ENCODE measurements around the gene ADAP1. TPM values are rescaled to one million over a fixed set of nuclear protein-coding genes. Genes with fewer than 3 reads are reported as not detected.

Gene ADAP1
- total and polyA plus RNA-seq, 12 donors: 2.3 to 14.9 (median 9.7) TPM

GRCh38 chr7:908159-908581 lies 46.3 kb downstream of the ADAP1 start:
- no peak for TF ChIP-seq CTCF (IDR thresholded peaks at IDR 0.05)
- Histone ChIP-seq H3K36me3 (no peaks in the 10 kb centered on the region), H3K9me3 (no peaks in the 10 kb centered on the region), H3K27ac (peak overlapping the region in 2 of 10 donors; percentile 44 to 85), H3K4me1 (peaks cover 0 to 36% (median 6%) of the 10 kb centered on the region in 9 donors), H3K4me3 (peak overlapping the region in 1 of 10 donors; percentile 48), H3K27me3 (peaks cover 0 to 25% (median 11%) of the 10 kb centered on the region in 7 donors)
- intact Hi-C loops (cut with DNase I): loop anchor here in 1 of 10 donors (2.0 kb wide), 1 partner anchor 47 kb away; the partner anchor contains the start of gene ADAP1
- WGBS, 2 donors: 86 to 88% methylated on average over 12 of the region's 12 CpGs
- peak in 1 of 8 donors; percentile 18 for ATAC-seq
- no peak for DNase-seq

GRCh38 chr7:907158-907980 lies 47.1 kb downstream of the ADAP1 start:
- Histone ChIP-seq H3K4me3 (no peak overlapping the region), H3K36me3 (no peaks in the 10 kb centered on the region), H3K9me3 (no peaks in the 10 kb centered on the region), H3K27me3 (peaks cover 0 to 28% (median 11%) of the 10 kb centered on the region in 7 donors), H3K4me1 (peaks cover 0 to 36% (median 6%) of the 10 kb centered on the region in 9 donors), H3K27ac (no peak overlapping the region)
- 71 to 72% methylated on average over 49 of the region's 49 CpGs for WGBS, 2 donors
- peak in 1 of 2 donors; percentile 43 for DNase-seq
- no peak for TF ChIP-seq CTCF (IDR thresholded peaks at IDR 0.05)
- intact Hi-C loops (cut with DNase I): no loop called here
- peak in 4 of 8 donors; percentile 5 to 72 (median 22) for ATAC-seq

- Histone ChIP-seq H3K27ac (no peak overlapping the region), H3K4me1 (peaks cover 0 to 38% (median 6%) of the 10 kb centered on the region in 9 donors), H3K9me3 (no peaks in the 10 kb centered on the region), H3K27me3 (peaks cover 0 to 28% (median 11%) of the 10 kb centered on the region in 7 donors), H3K36me3 (no peaks in the 10 kb centered on the region), H3K4me3 (no peak overlapping the region)
- no peak for TF ChIP-seq CTCF (IDR thresholded peaks at IDR 0.05)
- ATAC-seq (no peak), DNase-seq (no peak)
- intact Hi-C loops (cut with DNase I): no loop called here
- 63 to 86% methylated on average over 8 to 10 of the region's 10 CpGs for WGBS, 2 donors
Measured at GRCh38 chr7:906776-907157, 47.7 kb downstream of the ADAP1 start.

GRCh38 chr7:904847-905246 lies 49.6 kb downstream of the ADAP1 start:
- Histone ChIP-seq H3K27ac (peak overlapping the region in 1 of 10 donors; percentile 31), H3K4me3 (peak overlapping the region in 3 of 10 donors; percentile 3 to 22 (median 19)), H3K27me3 (peaks cover 0 to 28% (median 11%) of the 10 kb centered on the region in 7 donors), H3K36me3 (no peaks in the 10 kb centered on the region), H3K4me1 (peaks cover 0 to 37% (median 14%) of the 10 kb centered on the region in 9 donors), H3K9me3 (no peaks in the 10 kb centered on the region)
- TF ChIP-seq CTCF (IDR thresholded peaks at IDR 0.05): no peak
- DNase-seq (no peak), ATAC-seq (peak in 2 of 8 donors; percentile 2 to 23)
- 39 to 42% methylated on average over 17 to 20 of the region's 20 CpGs for WGBS, 2 donors
- intact Hi-C loops (cut with DNase I): no loop called here

All from heart right ventricle (tissue), 16 donors.